Liver (tissue), 9 donors: ENCODE results near the gene RMND5A. TPM values are rescaled to one million over a fixed set of nuclear protein-coding genes. Genes with fewer than 3 reads are reported as not detected.

ENCODE experiments used
- DNase-seq: peaks from one replicate; pipeline ENCODE4 v3.0.0-alpha.2; 2017; ENCODE audit warnings: low spot score
- H3K27ac ChIP-seq, 2 donors: one replicate each; pipeline ENCODE4 v1.7.0; 2013; ENCODE audit warnings: inconsistent platforms in 2 of 2, low read length in 2 of 2, control low read depth in 1 of 2, low read depth in 1 of 2, mild to moderate bottlenecking in 1 of 2
- H3K27me3 ChIP-seq, 4 donors: one replicate each; pipeline versions ENCODE4 v1.6.1 to v1.7.0; 2013; ENCODE audit warnings: low read length in 3 of 4, inconsistent platforms in 1 of 4, mild to moderate bottlenecking in 1 of 4, moderate library complexity in 1 of 4; ENCODE audit not compliant: control insufficient read depth in 4 of 4, insufficient read depth in 4 of 4
- H3K36me3 ChIP-seq, 4 donors: one replicate each; pipeline versions ENCODE4 v1.6.1 to v1.7.0; 2013; ENCODE audit warnings: low read length in 3 of 4, mild to moderate bottlenecking in 3 of 4, low read depth in 1 of 4, moderate library complexity in 1 of 4; ENCODE audit not compliant: control insufficient read depth in 4 of 4, insufficient read depth in 3 of 4
- H3K4me1 ChIP-seq, 4 donors: one replicate each; pipeline versions ENCODE4 v1.6.1 to v1.7.0; 2013; ENCODE audit warnings: low read length in 3 of 4, mild to moderate bottlenecking in 3 of 4, moderate library complexity in 1 of 4; ENCODE audit not compliant: control insufficient read depth in 4 of 4, insufficient read depth in 4 of 4
- H3K4me3 ChIP-seq, 3 donors: one replicate each; pipeline versions ENCODE4 v1.6.1 to v1.7.0; 2013; ENCODE audit warnings: low read length in 3 of 3, control low read depth in 1 of 3, low read depth in 1 of 3, mild to moderate bottlenecking in 1 of 3
- H3K9ac ChIP-seq, 2 donors: one replicate each; pipeline ENCODE4 v1.7.0; 2013; ENCODE audit warnings: low read length in 2 of 2, mild to moderate bottlenecking in 2 of 2, moderate library complexity in 2 of 2, control low read depth in 1 of 2, low read depth in 1 of 2
- H3K9me3 ChIP-seq, 4 donors: one replicate each; pipeline versions ENCODE4 v1.6.1 to v1.7.0; 2013; ENCODE audit warnings: low read length in 3 of 4; ENCODE audit not compliant: control insufficient read depth in 4 of 4
- CTCF ChIP-seq: fragments of 150-350 bp; IDR thresholded peaks from 2 replicates; pipeline ENCODE4 v1.5.1; 2017; ENCODE audit warnings: improper control_type of control experiment, low read depth, low read length; ENCODE audit not compliant: missing input control
- EGR1 ChIP-seq, 2 donors: IDR thresholded peaks; 2 replicates each; pipeline ENCODE4 v1.6.1; 2016 to 2018; ENCODE audit warnings: antibody characterized with exemption in 2 of 2, low read depth in 2 of 2
- FOXA1 ChIP-seq: IDR thresholded peaks from 2 replicates; pipeline ENCODE4 v1.6.1; 2016; ENCODE audit warnings: antibody characterized with exemption
- FOXA2 ChIP-seq: IDR thresholded peaks from 2 replicates; pipeline ENCODE4 v1.6.1; 2016; ENCODE audit warnings: antibody characterized with exemption
- GABPA ChIP-seq, 2 donors: IDR thresholded peaks in 1 of 2; conservative IDR thresholded peaks in 1 of 2; 2 replicates each; pipeline ENCODE4 v1.6.1; 2016; ENCODE audit warnings: antibody characterized with exemption in 2 of 2, mild to moderate bottlenecking in 1 of 2, moderate library complexity in 1 of 2
- HNF4A ChIP-seq, 2 donors: conservative IDR thresholded peaks; 2 replicates each; pipeline ENCODE4 v1.6.1; 2016; ENCODE audit warnings: antibody characterized with exemption in 2 of 2, mild to moderate bottlenecking in 2 of 2
- HNF4G ChIP-seq: IDR thresholded peaks from 2 replicates; pipeline ENCODE4 v1.6.1; 2016; ENCODE audit warnings: antibody characterized with exemption
- JUND ChIP-seq, 2 donors: IDR thresholded peaks; 2 replicates each; pipeline ENCODE4 v1.6.1; 2016; ENCODE audit warnings: antibody characterized with exemption in 2 of 2
- MAX ChIP-seq: IDR thresholded peaks from 2 replicates; pipeline ENCODE4 v1.6.1; 2016; ENCODE audit warnings: antibody characterized with exemption
- RXRA ChIP-seq, 2 donors: IDR thresholded peaks; 2 replicates each; pipeline ENCODE4 v1.6.1; 2017 to 2018; ENCODE audit warnings: antibody characterized with exemption in 2 of 2, mild to moderate bottlenecking in 1 of 2
- SP1 ChIP-seq: IDR thresholded peaks from 2 replicates; pipeline ENCODE4 v1.6.1; 2018; ENCODE audit warnings: antibody characterized with exemption, mild to moderate bottlenecking
- TAF1 ChIP-seq: conservative IDR thresholded peaks from 2 replicates; pipeline ENCODE4 v1.6.1; 2016; ENCODE audit warnings: antibody characterized with exemption, mild to moderate bottlenecking
- YY1 ChIP-seq: IDR thresholded peaks from 2 replicates; pipeline ENCODE4 v1.6.1; 2016; ENCODE audit warnings: antibody characterized with exemption, mild to moderate bottlenecking
- ZBTB33 ChIP-seq: IDR thresholded peaks from 2 replicates; pipeline ENCODE4 v1.6.1; 2016; ENCODE audit warnings: antibody characterized with exemption
- WGBS: extraction: QIAGEN DNeasy Blood & Tissue Kit; methylation state at CpG from one replicate; pipeline ENCODE4 v1.1.7; 2013; 5-methylcytosine and 5-hydroxymethylcytosine counted together
- polyA plus RNA-seq, 2 donors: library from polyadenylated mRNA; stranded (reverse) in 1 of 2; unstranded in 1 of 2; fragments of 200-250 nt in 1 of 2; fragments of >200 nt in 1 of 2; fragmentation: Nextera tagmentation in 1 of 2; extraction: Ambion mirVana in 1 of 2; gene quantifications; one replicate each; pipeline versions ENCODE4 v1.2.1 to v1.2.3, GENCODE V29; 2013 to 2015
- total RNA-seq, 2 donors: library from RNA; depleted of rRNA; stranded (reverse); fragments of >200 nt; gene quantifications; one replicate each; pipeline ENCODE4 v1.2.3, GENCODE V29; 2014
- TF ChIP-seq, protein P1 (sequence below): IDR thresholded peaks from 2 replicates; pipeline ENCODE4 v1.6.1; 2016; ENCODE audit warnings: antibody characterized with exemption, mild to moderate bottlenecking
- donor health status: healthy.
- donor health status: healthy.
- donor health status: healthy.
- donor health status: healthy.
- donor health status: healthy.

The RMND5A gene
- total and polyA plus RNA-seq, 4 donors, result 8.8 to 74.5 (median 29.2) TPM

DNA sequence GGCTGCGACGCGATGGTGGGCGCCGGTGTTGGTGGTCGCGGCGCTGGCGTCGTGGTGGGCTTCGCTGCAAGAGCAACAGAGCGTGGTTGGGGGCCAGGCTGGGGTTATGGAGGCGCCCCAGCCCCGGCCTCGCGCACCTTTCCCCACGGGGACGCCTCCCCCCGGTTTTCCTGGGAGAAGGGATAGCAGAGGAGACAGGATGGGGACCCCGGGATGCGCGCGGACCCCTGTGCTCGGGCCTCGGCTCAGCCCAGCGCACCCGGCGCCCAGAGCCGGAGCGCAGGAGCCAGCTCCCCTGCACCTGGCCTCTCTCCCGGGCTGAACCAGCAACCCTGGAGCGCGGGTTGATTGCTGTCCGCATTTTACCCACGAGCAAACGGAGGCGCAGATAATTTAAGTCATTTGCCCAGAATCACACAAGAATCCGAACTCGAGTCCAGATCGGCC is 69.6 kb downstream of the RMND5A start:
- Histone ChIP-seq H3K9me3 (no peaks in the 10 kb centered on the region), H3K36me3 (no peaks in the 10 kb centered on the region), H3K4me1 (peaks cover 9 to 18% (median 12%) of the 10 kb centered on the region in 4 donors), H3K27me3 (peaks cover 0 to 10% (median 3%) of the 10 kb centered on the region in 4 donors), H3K9ac (no peak overlapping the region), H3K4me3 (peak overlapping the region in 1 of 3 donors; percentile 9), H3K27ac (no peak overlapping the region)
- WGBS, result 11% methylated on average over 40 of the region's 40 CpGs
- TF ChIP-seq SP1, result no peak
- TF ChIP-seq YY1, result no peak
- TF ChIP-seq, protein P1, sequence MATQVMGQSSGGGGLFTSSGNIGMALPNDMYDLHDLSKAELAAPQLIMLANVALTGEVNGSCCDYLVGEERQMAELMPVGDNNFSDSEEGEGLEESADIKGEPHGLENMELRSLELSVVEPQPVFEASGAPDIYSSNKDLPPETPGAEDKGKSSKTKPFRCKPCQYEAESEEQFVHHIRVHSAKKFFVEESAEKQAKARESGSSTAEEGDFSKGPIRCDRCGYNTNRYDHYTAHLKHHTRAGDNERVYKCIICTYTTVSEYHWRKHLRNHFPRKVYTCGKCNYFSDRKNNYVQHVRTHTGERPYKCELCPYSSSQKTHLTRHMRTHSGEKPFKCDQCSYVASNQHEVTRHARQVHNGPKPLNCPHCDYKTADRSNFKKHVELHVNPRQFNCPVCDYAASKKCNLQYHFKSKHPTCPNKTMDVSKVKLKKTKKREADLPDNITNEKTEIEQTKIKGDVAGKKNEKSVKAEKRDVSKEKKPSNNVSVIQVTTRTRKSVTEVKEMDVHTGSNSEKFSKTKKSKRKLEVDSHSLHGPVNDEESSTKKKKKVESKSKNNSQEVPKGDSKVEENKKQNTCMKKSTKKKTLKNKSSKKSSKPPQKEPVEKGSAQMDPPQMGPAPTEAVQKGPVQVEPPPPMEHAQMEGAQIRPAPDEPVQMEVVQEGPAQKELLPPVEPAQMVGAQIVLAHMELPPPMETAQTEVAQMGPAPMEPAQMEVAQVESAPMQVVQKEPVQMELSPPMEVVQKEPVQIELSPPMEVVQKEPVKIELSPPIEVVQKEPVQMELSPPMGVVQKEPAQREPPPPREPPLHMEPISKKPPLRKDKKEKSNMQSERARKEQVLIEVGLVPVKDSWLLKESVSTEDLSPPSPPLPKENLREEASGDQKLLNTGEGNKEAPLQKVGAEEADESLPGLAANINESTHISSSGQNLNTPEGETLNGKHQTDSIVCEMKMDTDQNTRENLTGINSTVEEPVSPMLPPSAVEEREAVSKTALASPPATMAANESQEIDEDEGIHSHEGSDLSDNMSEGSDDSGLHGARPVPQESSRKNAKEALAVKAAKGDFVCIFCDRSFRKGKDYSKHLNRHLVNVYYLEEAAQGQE, result no peak
- no peak for TF ChIP-seq CTCF
- no peak for TF ChIP-seq TAF1
- no peak for TF ChIP-seq EGR1 (IDR thresholded peaks at IDR 0.05; ENCODE audit: low read depth in 2 of 2)
- no peak for TF ChIP-seq RXRA (IDR thresholded peaks at IDR 0.05)
- TF ChIP-seq FOXA1, result no peak
- no peak for TF ChIP-seq HNF4A (conservative IDR thresholded peaks at IDR 0.05)
- TF ChIP-seq MAX, result no peak
- DNase-seq, result no peak

DNA sequence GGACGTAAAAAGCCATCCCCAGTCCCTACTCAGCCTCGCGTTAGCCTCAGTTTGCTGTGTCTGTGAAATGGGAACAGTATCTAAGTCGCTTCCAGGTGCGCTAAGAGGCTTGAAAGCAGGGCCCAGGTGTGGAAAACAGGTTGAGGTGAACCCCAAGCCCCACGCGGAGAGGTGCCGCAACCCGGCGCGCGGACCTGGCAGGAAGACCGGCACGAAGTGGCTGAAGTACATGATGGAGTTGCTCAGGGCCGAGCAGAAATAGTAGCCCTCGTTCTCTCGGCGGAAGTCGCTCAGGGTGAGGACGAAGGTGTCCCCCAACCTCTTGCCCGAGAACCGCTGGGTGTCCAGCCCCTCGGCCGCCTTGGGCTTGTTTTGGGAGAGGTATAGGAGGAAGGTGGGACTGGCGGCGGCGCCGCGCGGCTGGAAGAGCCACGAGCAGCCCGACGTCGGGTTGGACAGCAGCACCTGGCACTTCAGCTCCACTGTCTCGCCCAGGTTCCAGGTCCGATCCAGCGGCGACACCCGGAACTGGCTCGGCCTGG is 70.1 kb downstream of the RMND5A start:
- no peak for DNase-seq
- Histone ChIP-seq H3K27ac (no peak overlapping the region), H3K9me3 (no peaks in the 10 kb centered on the region), H3K36me3 (no peaks in the 10 kb centered on the region), H3K27me3 (peaks cover 0 to 10% (median 3%) of the 10 kb centered on the region in 4 donors), H3K9ac (no peak overlapping the region), H3K4me3 (peak overlapping the region in 1 of 3 donors; percentile 32), H3K4me1 (peaks cover 9 to 18% (median 12%) of the 10 kb centered on the region in 4 donors)
- 8% methylated on average over 40 of the region's 40 CpGs for WGBS
- no peak for TF ChIP-seq FOXA2
- TF ChIP-seq RXRA (IDR thresholded peaks at IDR 0.05), result no peak
- TF ChIP-seq, protein P1, result no peak
- no peak for TF ChIP-seq ZBTB33
- TF ChIP-seq MAX, result no peak
- TF ChIP-seq TAF1, result no peak
- no peak for TF ChIP-seq HNF4A (conservative IDR thresholded peaks at IDR 0.05)
- TF ChIP-seq GABPA (IDR thresholded peaks at IDR 0.05 in 1 of 2, conservative IDR thresholded peaks at IDR 0.05 in 1 of 2), result no peak
- no peak for TF ChIP-seq HNF4G
- TF ChIP-seq EGR1 (IDR thresholded peaks at IDR 0.05; ENCODE audit: low read depth in 2 of 2), result no peak
- TF ChIP-seq YY1, result no peak
- no peak for TF ChIP-seq JUND (IDR thresholded peaks at IDR 0.05)
